Brain microvascular endothelial cell (primary cell): Measurements from ENCODE around the gene MACROD2.

ENCODE experiments used
- DNase-seq: peaks from one replicate; pipeline ENCODE4 v3.0.0-alpha.2; 2020
- H3K27ac ChIP-seq: fragments of 250-450 bp; sonication (Bioruptor Pico); 2 replicates; pipeline ENCODE4 v1.5.1; 2020; ENCODE audit warnings: mild to moderate bottlenecking, moderate library complexity
- H3K27me3 ChIP-seq: fragments of 250-450 bp; sonication (Bioruptor Pico); replicated peaks from 2 replicates; pipeline ENCODE4 v1.5.1; 2020; ENCODE audit warnings: mild to moderate bottlenecking
- H3K36me3 ChIP-seq: fragments of 250-450 bp; sonication (Bioruptor Pico); replicated peaks from 2 replicates; pipeline ENCODE4 v1.5.1; 2020; ENCODE audit warnings: mild to moderate bottlenecking
- H3K4me3 ChIP-seq: 2 replicates; pipeline ENCODE4 v1.5.1; 2011; ENCODE audit warnings: low read depth, mild to moderate bottlenecking, control low read depth, low read length, moderate library complexity
- CTCF ChIP-seq: IDR thresholded peaks from 2 replicates; pipeline ENCODE4 v1.5.1; 2011; ENCODE audit warnings: low read depth, mild to moderate bottlenecking, moderate library complexity, low read length, control low read depth, inconsistent platforms; ENCODE audit errors: missing control alignments
- in situ Hi-C: cut with HindIII; loops from 2 replicates; pipeline ENCODE4 v1.10.0; 2017; ENCODE audit warnings: low sequenced_read_pairs, low pct_ligation_motif_present

The MACROD2 gene

DNA sequence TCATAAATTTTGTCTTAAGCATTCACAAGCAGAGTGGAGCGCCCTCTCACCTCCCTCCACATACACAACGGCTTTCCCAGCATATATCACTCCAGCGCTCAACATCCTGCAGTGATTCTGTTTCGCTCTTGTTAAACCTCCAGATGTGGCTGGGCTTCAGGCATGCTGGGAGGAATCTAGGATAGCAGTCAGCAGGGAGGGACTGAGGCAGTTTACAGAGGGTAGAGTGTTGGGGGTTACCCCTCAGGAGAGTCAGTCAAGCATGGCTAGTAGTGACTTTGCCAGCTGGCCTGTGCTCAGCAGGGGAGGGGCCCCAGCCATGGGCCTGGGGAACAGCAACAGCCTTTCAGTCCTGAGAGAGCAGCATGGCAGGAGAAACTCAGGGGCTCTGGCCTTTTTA is 503.5 kb downstream of the MACROD2 start:
- no peak overlapping the region for H3K4me3 ChIP-seq
- no peaks in the 10 kb centered on the region for H3K36me3 ChIP-seq
- in situ Hi-C loops: no loop called here
- no peak overlapping the region for H3K27ac ChIP-seq
- no peak for TF ChIP-seq CTCF
- H3K27me3 ChIP-seq: no peaks in the 10 kb centered on the region
- DNase-seq: no peak

- in situ Hi-C loops: no loop called here
- Histone ChIP-seq H3K27me3 (no peaks in the 10 kb centered on the region), H3K4me3 (no peak overlapping the region)
Observed at GRCh38 chr20:14505476-14505875, 510.2 kb downstream of the MACROD2 start.

GRCh38 chr20:14507711-14508110 is 512.4 kb downstream of the MACROD2 start:
- DNase-seq: no peak
- Histone ChIP-seq H3K36me3 (no peaks in the 10 kb centered on the region), H3K27me3 (no peaks in the 10 kb centered on the region), H3K4me3 (no peak overlapping the region), H3K27ac (no peak overlapping the region)
- in situ Hi-C loops: no loop called here
- no peak for TF ChIP-seq CTCF

More at GRCh38 chr20:14505476-14505875, 510.2 kb downstream of the MACROD2 start:
- no peaks in the 10 kb centered on the region for H3K36me3 ChIP-seq
- no peak for TF ChIP-seq CTCF
- H3K27ac ChIP-seq: no peak overlapping the region
- no peak for DNase-seq

DNA sequence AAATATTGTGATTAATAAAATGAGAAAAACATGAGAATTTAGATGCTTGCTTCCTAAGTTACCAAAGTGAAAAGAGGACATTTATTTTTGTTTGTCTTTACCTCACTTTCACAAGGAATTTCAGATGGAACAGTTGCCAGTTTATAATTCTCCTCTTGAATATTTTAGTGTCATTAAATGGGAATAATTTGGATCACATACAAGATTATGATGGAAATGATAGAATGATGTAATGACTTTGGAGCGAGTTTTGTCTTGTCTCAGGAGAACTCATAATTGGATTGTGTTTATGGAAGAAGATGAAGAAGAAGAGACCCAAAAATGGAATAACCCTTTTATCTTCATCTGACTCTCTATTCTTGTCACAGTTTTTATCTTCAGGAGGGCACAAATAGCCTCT is 515.0 kb downstream of the MACROD2 start:
- H3K27ac ChIP-seq: no peak overlapping the region
- TF ChIP-seq CTCF: no peak
- H3K36me3 ChIP-seq: no peaks in the 10 kb centered on the region
- H3K27me3 ChIP-seq: no peaks in the 10 kb centered on the region
- in situ Hi-C loops: no loop called here
- no peak for DNase-seq
- H3K4me3 ChIP-seq: no peak overlapping the region

DNA sequence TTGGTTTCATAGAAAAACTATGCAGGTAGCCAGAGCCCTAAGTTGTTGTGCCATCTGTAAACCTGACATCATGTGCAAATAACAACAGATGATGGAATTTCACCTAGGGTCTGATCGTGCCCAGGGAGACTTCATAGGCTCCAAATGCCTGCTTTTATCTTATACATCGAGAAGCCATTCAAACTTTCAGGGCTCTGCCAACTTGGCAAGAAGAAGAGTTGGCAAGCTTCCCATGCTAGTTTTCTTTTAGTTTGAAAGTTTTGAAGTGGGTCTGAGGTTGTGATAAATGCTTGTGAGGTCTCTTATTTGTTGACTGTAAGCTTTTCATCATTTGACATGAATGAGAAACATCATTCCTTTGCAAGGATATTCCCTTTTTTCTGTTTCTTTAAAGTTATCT is 517.5 kb downstream of the MACROD2 start:
- Histone ChIP-seq H3K27ac (no peak overlapping the region), H3K27me3 (no peaks in the 10 kb centered on the region), H3K4me3 (no peak overlapping the region), H3K36me3 (no peaks in the 10 kb centered on the region)
- DNase-seq: no peak
- in situ Hi-C loops: no loop called here
- TF ChIP-seq CTCF: no peak

DNA sequence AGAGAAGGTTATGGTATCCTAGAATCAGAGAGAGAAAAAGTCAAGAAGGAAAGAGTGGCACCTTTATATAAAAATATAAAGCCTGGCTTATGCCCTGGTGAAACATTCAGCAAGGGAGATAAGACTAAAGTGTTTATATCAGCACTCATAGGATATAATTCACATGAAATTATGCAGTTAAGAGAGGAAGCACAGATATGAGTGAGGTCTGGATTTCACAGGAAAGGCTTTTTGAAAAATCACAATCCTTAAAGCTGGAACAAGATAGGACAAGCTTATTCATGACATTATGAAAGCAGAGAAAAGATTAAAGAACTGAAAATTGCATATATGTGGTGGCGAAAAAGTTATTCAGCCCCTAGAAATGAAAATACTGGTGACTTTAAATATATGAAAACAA is 523.3 kb downstream of the MACROD2 start:
- no peak for TF ChIP-seq CTCF
- H3K36me3 ChIP-seq: no peaks in the 10 kb centered on the region
- H3K27me3 ChIP-seq: no peaks in the 10 kb centered on the region
- no peak for DNase-seq
- in situ Hi-C loops: no loop called here
- H3K27ac ChIP-seq: no peak overlapping the region
- H3K4me3 ChIP-seq: no peak overlapping the region
